GM21825 (cell line): ENCODE data around the gene TCF3.
"Not testable (repeated sequence)": the region's sequence is repeated elsewhere in the genome, so short reads cannot be mapped to it uniquely, and the experiment has no call there.

ENCODE experiments used
- ATAC-seq: cut with Tn5 transposase; IDR thresholded peaks from one replicate; pipeline ENCODE4 v1.9.1; 2021; ENCODE audit warnings: mild to moderate bottlenecking, moderate library complexity; ENCODE audit not compliant: unreplicated experiment

The TCF3 gene

DNA sequence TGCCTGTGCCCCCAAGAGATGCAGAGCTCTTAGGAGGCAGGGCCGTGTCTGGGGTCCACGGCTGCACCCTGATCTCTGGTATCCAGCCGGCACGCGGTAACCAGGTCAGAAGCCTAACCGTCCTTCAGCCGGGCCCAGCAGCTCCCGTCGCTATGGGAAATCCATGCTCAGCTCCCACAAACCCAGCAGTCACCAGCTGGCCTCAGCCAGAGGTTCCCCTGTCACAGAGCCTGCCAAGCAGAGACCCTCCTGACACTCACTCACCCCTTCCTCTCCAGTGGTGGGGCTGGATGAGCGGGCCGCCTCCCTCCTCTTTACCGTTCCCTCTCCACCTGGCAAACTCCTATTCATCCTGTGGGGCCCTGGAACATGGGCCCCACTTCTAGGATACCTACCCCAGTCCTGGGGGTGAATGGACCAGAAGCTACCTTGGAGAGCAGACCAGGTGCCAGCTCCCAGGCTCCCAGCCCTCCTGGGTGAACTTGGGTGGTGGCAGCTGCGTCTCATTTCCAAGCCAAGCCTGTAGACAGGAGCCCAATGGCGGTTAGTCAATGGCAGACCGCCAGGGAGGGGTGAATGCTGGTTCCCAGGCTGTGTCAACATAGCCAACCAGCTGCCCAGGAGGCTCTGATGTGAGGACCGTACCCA, 21.4 kb upstream of the TCF3 start:
- ATAC-seq: no peak

DNA sequence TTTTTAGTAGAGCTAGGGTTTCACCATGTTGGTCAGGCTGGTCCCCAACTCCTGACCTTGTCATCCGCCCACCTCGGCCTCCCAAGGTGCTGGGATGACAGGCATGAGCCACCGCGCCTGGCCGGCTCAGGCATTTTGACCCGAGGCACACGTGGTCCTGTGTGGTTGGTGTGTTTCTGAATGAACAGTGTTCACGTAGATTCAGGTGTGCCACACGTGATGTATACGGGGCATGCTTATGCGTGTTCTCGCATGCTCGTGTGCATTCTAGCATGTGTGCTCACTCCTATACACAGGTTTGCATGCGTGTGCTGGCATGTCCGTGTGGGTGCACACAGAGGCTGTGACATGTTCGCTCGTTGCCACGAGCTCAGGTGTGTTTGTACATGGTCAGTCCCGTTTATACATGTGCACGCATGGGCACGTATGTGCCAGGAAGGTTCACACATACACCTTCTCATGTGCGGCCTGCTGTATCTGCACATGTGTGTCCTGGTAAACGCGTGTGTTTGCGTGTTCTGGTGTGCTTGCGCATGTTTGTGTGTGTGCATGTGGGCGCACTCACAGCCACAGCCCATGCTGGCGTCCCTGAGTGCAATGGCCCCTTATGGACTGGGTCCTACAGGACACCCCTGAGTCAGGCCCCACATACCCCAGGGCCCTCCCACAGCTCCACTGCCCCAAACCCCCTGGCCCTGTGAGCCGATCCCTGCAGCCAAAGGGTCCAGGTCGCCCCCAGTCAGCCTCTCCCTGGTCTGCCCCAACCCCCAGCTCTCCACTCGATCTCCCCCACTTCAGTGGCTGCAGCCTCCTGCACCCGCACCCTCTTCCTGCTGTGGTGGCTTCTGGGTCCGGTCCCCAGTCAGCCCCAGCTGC, 20.6 kb upstream of the TCF3 start:
- no peak for ATAC-seq

DNA sequence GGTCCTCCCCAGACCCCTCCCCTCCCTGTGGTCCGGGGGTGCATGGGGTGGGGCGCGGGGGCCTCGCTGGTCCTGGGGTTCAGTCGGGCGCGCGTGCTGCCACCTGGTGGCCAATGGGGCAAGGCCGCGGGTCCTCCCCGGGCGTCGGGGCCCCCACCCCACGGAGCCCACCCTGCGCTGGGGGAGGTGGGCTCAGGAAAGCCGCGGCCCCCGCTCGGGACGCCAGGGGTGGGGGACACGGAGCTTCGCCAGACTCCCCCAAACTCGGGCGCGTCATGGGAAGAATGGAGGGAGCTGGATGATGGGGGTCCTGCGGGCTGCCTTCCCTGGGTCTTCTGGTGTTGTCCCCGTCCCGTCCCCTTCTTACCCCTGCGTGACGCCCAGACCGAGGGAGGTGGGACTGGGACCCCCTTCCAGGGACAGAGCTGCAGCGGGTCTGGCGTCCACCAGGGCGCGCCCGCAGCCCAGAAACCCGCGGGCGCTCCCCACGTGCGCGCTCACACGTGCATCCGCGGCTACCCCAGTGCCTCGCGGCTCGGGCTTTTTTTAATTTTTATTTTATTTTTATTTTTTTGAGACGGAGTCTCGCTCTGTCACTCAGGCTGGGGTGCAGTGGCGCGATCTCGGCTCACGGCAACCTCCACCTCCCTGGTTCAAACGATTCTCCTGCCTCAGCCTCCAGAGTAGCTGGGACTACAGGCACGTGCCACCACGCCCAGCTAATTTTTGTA, 19.8 kb upstream of the TCF3 start:
- no peak for ATAC-seq

DNA sequence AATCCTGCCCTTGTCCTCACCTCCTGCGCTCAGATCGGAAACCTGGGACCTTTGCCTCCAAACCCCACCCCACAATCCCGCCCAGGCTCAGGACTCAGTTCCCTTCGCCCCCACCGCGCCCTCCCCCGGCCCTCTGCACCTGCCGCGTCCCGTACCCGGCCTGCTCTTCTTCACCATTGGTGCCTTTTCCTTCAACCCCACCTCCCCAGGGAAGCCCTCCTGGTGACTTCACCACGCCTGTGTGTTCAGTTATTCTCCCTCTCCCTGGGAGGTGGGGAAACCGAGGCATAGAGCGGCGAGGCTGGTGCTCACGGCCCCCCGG, 19.3 kb upstream of the TCF3 start:
- no peak for ATAC-seq

DNA sequence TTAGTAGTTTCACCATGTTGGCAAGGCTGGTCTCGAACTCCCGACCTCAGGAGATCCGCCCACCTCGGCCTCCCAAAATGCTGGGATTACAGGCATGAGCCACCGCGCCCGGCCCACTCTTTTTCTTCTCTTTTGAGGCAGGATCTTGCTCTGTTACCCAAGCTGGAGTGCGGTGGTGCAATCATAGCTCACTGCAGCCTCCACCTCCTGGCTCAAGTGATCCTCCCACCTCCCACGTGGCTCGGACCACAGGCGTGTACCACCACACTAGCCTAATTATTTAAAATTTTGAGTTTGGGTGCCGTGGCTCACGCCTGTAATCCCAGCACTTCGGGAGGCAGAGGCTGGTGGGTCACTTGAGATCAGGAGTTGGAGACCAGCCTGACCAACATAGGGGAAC, 18.3 kb upstream of the TCF3 start:
- not testable (repeated sequence) for ATAC-seq

DNA sequence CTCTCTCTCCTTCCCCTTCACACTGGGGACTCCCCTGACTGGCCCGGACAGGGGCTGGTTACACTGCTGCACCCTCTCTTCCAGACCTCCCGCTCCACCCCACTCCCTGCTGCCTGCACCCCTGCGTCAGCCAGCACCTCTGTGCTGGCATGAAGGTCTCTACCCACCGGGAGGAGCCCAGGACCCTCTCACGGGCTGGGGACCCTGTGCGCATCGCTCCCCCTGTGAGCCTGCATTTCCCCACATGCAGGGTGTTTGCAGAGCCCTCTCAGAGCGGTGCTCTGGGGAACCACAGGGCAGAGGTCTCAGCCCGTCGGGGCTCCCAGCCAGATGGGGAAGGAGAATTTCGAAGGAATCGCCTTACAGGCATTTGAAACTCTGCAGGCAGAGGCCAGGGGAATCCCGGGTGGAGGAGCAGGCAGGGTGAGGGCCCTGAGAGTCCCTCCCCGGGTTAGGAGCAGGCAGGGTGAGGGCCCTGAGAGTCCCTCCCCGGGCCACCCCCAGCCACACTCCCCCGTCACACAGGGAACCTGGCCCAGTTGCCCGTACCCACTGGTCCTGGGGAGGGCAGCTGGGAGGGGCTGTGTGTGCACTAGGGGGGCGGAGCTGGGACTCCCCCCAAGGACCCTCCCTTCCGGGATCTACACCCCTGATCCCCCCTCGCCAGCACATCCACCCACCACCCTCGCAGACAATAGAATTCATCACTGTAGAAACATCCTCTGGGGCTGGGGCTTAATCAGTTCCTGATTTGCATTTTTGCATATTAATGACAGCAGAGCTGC, 16.3 kb upstream of the TCF3 start:
- peak; percentile 39 for ATAC-seq

DNA sequence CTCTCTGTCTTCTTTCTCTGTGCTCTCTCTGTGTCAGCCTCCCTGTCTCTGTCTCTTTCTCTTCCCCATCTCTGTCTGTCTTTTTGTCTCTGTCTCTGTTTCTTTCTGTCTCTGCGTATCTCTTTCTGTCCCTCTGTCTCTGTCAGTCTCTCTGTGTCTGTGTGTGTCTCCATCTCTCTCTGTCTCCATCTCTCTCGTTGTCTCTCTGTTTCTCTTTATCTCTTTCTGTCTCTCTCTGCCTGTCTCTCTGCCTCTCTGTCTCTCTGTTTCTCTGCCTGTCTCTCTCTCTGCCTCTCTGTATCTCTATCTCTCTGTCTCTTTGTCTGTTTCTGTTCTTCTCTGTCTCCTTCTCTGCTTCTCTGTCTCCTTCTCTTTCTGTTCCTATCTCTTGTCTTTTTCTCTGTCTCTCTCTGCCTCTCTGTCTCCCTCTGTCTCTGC, 15.7 kb upstream of the TCF3 start:
- ATAC-seq: no peak

DNA sequence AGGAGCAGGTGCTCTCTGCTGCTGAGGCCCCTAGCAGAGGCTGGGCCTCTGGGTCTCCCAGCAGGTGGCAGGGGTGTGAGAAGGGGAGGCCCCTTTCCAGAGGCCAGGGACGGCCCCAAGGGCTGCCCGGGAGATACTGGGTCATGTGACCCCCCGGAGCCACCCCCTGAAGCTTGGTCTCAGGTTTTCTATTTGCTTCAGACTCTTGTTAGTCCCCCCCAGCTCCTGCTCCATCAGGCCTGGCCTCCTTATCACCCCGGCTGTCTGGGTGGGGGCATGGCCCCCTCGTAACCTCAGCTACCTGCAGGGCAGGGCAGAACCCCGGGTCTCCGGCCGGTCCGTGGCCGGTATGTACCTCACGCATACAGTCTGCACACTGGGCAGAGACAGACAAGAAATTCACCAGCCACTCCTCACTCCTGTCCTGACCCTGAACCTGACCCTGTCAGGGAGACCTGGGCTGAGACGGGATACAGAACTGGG, 13.2 kb upstream of the TCF3 start:
- peak; percentile 42 for ATAC-seq

DNA sequence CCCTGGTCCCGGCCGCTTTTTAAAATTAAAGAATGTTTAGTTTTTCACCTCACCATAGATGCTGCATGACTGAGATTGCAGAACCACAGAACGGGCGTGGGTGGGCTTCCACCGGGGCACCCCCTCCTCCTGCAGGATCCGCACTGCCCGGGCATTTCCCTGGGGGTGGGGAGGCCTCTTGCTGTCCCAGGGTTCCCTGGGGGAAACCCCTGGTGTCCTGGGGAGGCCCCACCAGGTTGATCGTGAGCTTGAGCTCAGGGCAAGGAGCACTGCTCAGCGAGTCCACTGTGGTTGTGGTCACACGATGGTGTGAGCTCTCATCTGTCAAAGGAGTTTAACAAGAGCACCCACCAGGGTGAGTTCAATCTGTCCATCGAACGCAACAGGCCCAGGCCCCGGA, 11.4 kb upstream of the TCF3 start:
- no peak for ATAC-seq

DNA sequence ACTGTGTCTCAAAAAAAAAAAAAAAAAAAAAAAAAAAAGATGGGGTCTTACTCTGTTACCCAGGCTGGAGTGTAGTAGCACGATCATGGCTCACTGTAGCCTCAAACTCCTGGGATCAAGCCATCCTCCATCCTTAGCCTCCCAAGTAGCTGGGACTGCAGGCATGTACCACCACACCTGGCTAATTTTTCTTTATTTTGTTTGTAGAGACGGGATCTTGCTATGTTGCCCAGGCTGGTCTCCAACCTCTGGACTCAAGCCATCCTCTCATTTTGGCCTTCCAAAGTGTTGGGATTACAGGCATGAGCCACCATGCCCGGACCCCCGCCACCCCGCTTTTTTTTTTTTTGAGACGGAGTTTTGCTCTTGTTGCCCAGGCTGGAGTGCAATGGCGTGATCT, 10.8 kb upstream of the TCF3 start:
- ATAC-seq: not testable (repeated sequence)

DNA sequence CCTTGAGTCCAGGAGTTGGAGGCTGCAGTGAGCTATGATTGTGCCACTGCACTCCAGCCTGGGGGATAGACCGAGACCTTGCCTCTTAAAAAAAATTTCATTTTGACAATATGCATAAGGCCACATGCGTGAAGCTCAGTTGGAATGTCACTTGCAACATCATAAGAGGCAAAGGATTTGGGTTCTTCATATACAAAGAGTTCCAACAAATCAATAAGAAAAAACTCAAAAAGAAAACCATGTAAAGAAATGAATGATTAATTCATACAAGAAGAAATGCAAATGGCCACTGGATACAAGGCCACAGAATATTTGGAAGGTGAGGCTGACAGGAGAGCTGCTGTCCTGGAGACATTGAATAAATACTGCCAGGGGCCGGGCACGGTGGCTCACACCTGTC, 9.6 kb upstream of the TCF3 start:
- ATAC-seq: no peak

DNA sequence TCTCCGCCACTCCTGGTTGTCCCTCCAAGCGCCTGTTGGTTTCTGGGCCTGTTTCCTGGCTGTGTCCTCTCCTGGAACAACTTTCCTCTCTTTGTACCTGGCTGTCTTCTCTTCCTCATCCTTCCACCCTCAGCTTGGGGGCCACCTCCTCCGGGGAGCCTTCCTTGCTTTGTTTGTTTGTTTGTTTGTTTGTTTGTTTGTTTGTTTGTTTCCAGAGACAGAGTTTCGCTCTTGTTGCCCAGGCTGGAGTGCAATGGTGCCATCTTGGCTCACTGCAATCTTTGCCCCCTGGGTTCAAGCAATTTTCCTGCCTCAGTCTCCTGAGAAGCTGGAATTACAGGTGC, 6.6 kb upstream of the TCF3 start:
- no peak for ATAC-seq

DNA sequence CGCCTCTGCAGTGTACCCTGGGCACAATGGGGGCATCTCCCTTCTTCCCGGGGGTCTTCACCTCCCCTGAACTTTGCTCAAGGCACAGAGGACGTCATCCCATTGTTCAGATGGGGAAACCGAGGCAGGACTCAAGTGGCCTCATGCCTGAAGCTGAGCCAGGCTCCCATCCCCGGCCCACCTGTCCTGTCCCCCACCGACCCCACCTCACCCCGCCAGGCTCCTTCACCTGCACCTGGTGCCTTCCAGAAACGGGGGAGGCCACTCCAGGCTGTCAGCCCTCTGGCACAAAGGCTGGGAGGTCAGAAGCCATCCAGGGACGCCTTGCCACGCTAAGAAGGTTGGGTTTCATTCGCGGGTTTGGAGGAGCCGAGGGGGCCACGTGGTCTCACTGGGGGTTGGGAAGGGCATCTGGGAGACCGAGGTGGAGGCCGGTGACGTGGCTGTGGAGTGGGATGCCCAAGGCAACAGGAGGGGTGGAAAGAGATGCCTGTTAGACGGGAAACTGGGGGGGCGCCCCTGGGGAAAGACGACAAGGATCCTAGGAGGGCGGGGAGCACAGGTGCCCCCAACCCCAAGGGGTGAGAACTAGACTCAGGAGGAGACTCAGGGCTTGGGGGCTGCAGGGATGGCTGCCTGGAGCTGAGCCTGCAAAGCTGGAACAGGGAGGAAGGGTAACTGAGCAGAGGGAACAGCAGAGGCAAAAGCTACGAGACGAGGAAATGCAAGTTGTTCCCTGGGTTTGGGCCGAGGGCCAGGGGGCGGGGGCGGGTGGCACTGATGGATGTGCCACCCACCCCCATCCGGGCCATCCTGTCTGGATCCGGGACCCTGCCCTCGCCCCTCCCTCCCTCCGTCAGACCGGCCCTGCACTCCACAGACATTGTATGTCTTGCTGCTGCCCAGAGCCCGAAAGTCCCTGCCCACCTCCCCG, 6.0 kb upstream of the TCF3 start:
- no peak for ATAC-seq

DNA sequence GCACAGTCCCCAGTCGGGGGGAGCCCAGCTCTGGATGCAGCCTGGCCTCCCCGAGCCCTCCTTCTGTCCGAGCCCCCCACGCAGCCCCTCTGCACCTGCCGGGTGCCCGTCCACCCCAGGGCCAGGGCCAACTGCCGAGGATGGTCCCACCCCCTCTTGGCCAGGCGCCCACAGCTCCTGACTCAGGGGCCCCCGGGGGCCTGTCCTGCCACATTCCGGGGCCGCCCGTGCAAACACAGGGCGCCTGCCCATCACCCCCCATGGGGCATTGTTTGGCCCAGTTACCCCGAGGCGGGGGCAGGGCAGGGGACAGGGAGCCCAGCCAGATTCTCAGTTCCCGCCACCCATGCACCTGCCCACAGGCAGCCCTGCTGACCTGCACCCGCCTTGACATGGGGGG, 5.3 kb upstream of the TCF3 start:
- no peak for ATAC-seq

DNA sequence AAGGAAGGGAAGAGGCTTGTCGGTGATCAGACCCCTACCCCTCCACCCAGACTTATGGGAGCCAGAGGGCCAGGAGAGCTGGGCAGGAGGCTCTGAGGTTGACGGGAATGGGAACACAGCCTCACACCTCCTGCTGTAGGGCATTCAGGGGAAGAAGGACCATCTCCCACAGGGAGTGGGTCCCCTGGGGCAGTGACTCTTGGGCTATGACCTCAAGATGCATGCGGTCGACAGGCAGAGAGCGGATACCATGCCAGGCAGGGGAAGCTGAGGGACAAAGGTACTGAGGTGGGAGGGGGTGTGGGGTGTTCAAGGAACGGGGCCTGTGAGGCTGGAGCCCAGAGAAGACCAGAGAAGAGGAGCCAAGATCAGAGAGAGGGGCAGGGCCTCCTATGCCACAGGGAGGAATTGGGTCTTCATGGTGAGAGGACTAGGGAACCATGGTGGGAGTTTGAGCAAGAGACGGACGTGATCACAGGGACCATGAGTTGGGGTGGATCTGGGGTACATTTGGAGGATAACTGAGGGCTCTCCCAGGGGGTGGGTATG, 4.6 kb upstream of the TCF3 start:
- ATAC-seq: no peak

DNA sequence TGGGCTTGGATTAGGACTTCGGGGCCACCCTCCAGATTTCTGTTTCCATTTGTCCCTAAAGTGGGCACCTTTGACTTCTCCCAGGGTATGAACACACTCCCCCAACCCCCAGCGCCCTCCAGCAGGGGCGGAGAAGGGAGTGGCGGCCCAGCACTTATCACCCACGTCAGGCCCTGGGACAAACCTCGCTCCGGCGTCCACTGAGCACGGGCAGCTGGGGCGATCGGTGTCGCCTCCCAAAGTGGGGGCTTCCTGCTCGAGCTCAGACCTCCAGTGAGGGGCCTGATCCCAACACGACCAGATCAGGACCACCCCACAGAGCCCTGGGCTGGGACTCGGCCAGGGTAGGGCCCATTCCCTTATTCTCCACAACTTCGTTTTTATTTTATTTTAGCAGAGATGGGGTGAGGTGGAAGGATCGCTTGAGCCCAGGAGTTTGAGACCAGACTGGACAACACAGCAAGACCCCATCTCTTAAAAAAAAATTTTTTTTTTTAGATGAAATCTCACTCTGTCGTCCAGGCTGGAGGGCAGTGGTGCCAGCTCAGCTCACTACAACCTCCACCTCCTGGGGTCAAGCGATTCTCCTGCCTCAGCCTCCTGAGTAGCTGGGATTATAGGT, 3.7 kb upstream of the TCF3 start:
- ATAC-seq: no peak

DNA sequence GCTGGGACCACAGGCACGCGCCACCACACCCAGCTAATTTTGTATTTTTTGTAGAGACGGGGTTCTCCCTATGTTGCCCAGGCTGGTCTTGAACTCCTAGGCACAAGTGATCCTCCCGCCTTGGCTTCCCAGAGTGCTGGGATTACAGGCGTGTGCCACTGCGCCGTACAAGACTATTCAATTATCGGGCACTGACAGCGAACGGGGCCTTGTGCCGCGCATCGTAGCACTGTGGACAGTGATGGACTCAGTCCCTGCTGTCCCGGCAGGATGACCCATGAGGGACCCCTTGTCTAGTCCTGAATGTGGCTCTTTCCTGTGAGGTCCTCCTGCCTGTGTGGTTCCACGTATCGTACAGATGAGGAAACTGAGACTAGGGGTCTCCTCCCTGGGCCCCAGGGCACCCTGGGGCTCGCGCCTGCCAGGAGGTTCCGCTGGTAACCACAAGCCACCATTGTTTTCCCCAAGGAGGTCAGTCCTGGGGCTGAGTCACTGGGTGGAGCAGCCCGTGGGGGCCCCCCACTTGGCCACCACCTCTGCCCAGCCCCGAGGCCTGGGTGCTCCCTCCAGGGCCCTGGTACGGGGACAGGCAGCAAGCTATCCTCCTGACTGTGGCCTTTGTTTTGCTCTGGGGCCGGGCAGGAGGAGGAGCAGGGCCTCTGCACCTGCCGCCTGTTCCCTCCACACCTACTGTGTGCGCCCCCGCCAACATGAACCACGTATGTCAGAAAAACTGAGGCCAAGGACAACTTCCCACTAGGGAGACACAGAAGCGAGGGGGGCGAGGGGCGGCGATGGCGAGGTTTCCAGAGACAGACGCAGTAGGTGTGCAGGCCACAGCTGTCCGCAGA, 2.9 kb upstream of the TCF3 start:
- ATAC-seq: no peak

DNA sequence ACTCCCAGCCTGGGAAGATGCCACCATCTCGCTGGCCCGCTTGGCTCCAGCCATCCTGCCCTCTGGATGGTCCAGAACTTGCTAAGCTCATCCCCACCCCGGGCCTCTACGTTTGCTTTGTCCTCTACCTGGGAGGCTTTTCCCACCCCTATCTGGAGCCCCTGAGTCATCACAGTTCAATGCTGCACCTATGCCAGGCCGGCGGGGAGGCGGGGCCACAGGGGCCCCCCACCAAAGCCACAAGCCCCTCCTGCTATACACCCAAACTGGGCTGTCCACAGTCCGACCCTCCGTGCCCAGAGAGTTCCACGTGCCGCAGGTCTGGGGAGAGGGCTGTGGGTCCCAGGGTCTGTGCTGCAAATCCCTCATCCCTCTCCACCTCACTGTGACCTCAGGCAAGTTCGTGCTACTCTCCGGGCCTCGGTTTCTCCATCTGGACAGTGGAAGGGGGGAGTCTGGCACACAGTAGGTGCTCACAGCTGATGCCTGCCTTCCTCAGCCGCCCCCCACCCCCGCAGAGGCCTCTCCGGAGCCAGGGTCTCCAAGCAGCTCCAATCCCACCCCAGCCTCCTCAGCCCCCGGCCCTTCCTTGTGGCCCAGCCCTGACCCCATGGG, 1.9 kb upstream of the TCF3 start:
- no peak for ATAC-seq
